GM10266 (cell line): ENCODE data around the gene PAQR5.
A peak's percentile ranks its signal among the peaks of the same experiment; 100 is the strongest.

Experiments used
- DNase-seq: peaks from one replicate; pipeline ENCODE4 v3.0.0; 2012; ENCODE audit errors: extremely low spot score
- TF ChIP-seq, protein P1 (sequence below): IDR thresholded peaks from 2 replicates; pipeline ENCODE4 v1.5.1; 2012; ENCODE audit warnings: mild to moderate bottlenecking, low read depth; ENCODE audit not compliant: control insufficient read depth, insufficient read depth; ENCODE audit errors: missing control alignments

The PAQR5 gene

DNA sequence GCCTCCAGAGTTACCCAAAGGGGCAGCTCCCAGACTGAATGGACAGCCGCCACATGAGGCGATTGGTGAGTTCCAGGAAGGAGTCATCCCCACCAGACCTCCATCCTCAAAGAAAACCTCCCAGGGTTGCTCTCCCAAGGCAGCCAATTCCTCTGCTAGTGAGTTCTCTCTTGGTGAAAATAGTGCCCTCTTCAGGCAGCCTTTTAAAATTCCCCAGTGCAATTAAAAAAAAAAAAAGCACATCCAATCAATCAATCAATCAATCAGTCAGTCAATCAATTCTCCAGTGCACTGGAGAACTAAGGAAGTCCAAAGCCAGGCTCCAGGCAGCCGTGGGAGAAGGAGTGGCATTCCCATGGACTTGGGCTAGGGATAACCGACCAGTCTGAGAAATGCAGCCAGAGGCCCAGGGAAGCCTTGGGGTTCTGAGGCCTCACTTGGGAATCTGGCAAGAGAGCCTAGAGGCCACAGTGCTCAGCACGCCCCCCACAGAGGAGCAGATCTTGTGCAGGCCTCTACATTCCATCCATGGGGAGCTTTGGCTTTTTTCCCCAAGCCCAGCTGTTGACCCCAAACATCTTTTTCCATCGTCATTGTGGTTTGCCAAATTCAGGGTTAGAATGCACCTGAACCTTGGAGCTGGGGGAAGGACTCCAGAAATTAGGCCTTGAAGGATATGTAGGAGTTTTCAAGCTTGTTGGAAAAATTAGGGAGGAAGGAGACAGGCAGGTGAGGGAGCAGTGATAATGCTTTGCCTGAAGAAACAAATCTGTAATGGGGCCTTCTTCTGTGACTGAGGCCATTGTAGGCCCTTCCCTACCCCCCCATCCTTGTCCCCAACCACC lies 4.8 kb downstream of the PAQR5 start:
- DNase-seq = no peak
- TF ChIP-seq, protein P1, sequence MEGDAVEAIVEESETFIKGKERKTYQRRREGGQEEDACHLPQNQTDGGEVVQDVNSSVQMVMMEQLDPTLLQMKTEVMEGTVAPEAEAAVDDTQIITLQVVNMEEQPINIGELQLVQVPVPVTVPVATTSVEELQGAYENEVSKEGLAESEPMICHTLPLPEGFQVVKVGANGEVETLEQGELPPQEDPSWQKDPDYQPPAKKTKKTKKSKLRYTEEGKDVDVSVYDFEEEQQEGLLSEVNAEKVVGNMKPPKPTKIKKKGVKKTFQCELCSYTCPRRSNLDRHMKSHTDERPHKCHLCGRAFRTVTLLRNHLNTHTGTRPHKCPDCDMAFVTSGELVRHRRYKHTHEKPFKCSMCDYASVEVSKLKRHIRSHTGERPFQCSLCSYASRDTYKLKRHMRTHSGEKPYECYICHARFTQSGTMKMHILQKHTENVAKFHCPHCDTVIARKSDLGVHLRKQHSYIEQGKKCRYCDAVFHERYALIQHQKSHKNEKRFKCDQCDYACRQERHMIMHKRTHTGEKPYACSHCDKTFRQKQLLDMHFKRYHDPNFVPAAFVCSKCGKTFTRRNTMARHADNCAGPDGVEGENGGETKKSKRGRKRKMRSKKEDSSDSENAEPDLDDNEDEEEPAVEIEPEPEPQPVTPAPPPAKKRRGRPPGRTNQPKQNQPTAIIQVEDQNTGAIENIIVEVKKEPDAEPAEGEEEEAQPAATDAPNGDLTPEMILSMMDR = peak; percentile 2

DNA sequence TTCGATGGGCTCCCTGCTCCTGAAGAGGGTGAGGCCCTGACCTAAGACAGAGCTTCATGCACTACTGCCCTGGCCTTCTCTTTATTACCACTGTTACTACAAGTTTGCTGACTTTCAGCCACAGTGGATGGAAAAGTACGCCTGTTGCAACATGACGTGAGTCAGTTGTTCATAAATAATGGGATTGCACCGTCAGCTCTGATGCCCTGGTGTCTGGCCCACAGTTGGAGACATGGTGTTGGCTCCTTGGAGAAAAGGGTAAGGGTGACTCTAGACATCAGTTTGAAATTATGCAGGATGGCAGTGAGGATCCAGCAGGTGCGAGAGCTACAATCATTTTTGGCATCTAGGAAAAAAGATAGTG lies 5.5 kb downstream of the PAQR5 start:
- DNase-seq = no peak
- TF ChIP-seq, protein P1 = no peak

DNA sequence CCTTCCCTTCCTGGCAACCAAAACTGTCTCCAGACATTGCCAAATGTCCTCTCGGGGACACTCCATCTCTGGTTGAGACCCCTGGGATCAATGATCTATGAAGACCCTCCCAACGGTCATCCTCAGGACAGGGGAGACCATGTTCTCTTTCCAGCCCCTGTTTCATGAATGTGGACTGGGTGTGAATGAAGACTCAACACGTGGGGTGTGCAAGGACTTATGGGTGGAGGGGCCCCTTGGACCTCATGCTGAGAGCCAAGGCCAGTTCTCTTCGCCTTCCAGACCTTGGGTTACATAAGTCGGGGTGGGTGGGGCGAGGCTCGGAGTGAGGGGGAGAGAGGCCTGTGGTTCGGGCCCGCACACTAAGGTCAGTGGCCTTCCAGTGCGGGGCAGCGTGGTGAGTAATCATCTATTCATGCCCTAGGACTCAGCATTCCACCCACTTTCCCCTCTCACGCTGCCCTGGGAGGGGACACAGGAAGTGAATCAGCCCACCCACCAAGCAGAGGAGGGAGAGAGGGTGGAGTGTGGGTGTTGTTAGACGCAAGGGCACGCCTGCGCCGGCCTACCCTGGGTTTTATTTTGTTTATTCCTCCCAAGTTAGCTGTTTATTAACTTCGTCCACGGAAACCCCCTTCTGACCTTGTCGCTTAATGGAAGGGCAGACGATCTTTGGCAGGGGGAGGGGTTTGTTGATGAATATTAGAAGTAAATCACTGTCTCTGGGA lies 6.7 kb downstream of the PAQR5 start:
- TF ChIP-seq, protein P1 = no peak
- no peak for DNase-seq

DNA sequence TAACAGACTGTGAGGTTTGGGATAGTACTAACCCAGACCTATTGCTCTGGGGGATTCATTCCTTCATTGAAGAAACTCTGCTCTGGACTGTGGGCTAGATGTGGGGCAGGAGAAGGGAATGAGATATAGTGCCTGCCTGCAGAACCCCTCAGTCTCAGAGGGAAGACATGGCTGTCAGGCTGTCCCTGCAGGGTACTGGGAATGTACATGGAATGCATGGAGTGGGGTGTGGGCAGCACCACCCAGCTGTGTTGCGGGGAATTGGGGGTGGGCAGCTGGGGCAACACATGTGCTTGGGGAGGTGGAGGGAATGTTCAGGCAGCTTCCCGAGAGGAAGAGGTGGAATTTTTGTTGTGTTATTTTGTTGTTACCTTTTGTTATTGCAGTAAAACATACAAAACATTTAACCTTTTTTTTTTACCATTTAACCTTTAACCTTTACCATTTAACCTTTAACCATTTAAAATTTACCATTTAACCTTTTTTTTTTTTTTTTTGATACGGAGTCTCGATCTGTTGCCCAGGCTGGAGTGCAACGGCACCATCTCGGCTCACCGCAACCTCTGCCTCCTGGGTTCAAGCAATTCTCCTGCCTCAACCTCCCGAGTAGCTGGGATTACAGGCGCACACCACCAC lies 7.3 kb downstream of the PAQR5 start:
- DNase-seq = no peak
- TF ChIP-seq, protein P1 = no peak

DNA sequence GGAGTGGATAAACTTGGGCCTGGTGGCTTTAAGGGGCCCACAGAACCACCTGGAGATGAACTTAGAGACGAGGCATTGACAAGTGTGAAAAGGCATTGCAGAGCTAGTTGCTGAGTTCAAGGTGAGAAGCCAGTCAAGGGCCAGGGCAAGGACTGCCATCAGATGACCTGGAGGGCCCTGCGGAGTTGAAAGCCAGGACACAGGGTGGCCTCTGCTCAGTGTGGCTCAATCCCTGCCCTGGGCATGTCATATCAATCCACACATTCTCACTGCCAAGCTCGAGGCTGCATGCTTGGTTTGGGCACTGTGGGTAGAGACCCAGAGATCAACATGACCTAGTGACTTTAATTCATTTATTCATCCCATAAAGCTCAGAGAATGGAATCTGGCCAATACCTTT lies 9.2 kb downstream of the PAQR5 start:
- TF ChIP-seq, protein P1 = no peak
- no peak for DNase-seq

DNA sequence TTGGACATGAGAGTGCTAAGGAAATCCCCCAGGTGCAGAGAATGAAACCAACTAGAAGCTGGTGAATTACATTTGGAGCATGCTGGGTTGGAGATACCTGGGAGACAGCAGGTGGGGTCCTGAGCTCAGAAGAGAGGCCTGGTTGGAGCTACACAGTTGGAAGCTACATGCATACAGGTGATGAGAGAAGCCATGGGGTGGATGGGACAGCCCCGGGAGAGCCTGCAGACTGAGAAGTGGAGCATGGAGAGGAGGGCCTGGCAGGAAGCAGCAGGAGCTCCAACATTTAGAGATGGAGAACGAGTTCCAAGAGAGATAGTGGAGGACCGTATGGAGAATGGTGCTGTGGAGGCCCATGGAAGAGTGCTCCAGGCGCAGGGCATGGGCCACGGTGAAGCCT lies 10.2 kb downstream of the PAQR5 start:
- DNase-seq = no peak

More for the DNA sequence above, 10.2 kb downstream of the PAQR5 start:
- TF ChIP-seq, protein P1 = no peak
